NOMO-1 (cell line): Measurements from ENCODE around the gene PI4KA.
"Not testable (repeated sequence)": the region's sequence is repeated elsewhere in the genome, so short reads cannot be mapped to it uniquely, and the experiment has no call there.

Experiments used
- DNase-seq, 2 experiments: peaks; one replicate each; lab custom pipeline; 2025; ENCODE audit not compliant: unreplicated experiment in 2 of 2; lab: John Stamatoyannopoulos, UW

PI4KA gene

DNA sequence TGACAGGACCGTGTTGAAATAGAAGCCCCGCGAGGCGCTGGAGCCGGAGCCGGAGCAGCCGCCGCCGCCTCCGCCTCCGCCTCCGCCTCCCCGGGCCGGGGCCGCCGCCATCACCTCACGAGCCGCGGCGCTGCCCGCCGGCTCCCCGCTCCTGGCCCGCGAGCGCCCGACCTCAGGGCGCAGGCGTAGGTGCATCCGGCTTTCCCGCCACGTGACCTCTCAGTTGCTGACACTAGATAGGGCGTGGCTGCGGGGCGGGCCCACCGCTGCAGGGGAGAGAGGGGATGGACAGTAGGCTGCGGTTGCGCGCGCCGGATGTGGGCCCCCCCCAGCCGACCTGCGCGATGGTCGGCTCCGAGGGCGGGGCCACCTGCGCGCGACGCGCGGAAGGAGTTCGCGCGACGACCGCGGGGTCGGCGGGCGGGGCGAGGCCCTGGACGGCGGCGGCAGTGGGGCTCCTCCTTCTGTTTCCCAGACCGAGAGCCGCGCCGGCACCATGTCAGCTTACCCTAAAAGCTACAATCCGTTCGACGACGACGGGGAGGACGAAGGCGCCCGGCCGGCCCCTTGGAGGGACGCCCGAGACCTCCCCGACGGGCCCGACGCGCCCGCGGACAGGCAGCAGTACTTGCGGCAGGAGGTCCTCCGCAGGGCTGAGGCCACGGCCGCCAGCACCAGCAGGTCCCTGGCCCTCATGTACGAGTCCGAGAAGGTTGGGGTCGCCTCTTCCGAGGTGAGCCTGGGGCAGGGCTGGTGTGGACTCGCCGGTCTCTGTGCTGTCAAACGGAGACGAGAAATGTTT is at the start of gene PI4KA, which contains the start of gene SNAP29:
Gene PI4KA (minus strand): TSS at position 197 of the 802 bp plus-strand sequence. CDS start 86 bp downstream, at position 111.
Gene SNAP29 (plus strand): TSS at position 393 of the 802 bp plus-strand sequence. CDS start 104 bp downstream, at position 497.
- peak; percentile 98 to 99 for DNase-seq

DNA sequence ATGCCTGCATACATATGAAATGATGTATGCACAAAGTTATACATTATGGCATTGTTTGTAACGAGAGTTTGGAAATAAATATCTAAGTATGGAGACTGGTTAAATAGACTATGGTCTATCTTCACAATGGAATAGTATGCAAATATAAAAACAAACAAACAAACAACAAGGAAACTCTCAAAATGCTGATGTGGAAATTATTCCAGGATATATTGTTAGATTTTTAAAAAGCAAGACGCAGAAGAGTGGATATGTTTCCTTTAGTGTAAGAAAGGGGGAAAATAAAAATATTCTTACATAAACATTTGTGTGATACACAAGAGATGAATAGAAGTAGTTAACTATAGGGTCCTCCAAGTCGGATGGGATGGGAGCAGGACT is 47.8 kb upstream of the PI4KA start:
- no peak for DNase-seq

DNA sequence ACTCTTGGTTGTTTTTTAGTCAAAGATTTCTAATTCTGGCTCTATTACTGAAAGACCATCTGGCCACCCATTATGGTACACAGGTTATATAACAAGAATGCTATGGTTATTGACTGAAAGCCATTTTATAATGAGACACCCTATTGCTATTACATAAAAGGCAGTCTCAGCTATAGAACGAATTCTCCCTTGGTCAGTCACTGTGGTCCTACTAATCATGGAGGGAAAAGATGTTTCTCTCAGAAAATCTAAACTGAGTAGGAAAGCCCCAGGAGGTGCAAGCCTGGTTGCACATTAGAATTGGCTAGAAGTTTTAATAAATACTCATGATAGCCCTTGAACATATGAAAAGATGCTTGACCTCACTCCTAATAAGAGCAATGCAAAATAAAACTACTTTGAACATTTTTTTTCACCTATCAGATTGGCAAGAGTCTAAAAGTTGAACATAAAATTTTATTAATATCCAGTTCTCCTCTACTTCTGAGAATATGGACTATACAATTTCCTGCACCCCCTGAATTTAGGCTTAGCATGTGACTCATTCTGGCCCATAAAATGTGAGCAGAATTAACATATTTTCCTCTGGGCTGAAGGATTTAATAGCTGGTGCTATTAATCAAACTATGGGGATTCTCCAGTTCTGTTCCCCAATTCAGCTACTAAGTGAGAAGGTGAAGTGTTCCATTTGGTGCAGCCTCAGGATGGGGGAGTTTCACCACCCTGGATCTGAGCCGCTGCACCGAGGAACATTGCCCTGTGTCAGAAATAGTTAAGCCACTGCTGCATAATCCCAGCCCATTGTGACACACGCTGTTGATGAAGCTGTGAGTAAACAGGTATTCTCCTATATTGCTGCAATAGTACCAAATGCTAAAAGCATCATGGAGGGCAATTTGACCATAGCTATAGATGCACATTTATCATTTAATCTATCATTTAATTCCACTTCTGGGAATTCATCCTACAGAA is 47.1 kb upstream of the PI4KA start:
- DNase-seq = no peak

DNA sequence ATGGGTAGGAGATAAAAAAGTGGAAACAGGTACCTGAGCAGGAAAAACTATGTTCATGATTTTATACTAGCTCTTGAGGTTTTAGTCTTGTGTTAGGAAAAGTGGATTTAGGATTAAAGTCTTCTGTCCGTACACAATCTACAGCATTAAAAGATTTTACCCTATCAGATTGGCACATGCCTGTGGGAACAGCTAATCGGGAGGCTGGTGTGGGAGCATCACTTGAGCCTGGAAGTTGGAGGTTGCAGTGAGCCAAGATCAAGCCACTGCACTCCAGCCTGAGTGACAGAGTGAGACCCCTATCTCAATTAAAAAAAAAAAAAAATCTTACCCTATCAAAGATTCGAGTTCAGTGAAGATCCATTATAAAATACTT is 46.4 kb upstream of the PI4KA start:
- no peak for DNase-seq

DNA sequence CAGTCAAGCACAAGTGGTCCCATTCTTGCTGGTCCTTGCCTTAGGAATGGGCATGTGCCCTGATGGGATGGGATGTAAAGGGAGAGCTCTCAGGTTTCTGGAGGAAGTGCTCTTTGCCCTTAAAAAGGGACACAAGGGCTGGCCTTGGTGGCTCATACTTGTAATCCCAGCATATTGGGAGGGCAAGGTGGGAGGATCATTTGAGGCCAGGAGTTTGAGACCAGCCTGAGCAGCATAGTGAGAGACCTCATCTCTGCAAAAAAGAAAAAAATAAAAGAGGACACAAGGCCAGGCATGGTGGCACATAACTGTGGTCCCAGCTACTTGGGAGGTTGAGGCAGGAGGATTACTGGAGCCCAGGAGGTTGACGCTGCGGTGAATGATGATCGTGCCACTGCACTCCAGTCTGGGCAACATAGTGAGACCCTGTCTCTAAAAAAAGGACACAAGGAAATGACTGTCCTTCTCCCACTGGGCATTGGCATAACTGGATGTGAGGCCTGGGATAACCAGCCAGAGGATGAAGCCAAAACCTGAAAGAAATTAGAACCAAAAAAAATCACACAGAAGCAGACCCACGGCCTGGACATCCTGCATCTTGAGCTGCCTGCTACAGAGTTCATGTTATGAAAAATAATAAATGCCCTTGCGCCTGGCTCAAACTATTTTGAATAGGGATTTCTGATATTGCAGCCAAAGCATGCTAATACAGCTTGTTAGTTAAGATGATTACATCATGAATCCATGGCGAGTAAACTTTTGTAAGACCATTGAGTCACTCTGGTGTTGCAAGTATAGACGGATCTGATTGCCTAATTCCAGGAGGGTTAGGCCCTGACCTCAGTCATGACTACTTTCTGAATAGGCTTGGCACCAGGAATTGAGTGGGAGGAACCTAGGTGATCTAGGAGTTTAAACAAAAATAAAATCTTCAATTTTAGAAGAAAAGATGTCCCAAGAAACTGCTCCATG is 45.7 kb upstream of the PI4KA start:
- peak; percentile 84 to 93 for DNase-seq

DNA sequence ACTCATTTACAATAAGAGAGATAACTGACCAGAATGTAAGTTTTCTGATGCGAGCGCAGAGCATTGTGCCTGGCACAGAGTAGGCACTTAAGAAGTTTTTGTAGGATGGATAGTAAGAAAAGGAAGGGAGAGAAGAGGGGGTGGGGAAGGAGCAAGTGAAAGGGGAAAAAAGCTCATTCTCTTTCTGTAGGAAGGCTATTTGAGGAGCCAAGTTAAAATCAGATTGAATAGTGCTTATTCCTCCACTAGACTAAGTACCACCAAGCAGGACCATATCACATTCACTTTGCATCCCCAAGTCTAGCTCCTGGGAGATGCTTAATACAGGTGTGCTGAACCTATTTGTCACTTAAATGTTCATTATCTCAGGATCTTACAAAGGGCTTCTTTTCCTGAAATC is 44.5 kb upstream of the PI4KA start:
- DNase-seq = no peak

DNA sequence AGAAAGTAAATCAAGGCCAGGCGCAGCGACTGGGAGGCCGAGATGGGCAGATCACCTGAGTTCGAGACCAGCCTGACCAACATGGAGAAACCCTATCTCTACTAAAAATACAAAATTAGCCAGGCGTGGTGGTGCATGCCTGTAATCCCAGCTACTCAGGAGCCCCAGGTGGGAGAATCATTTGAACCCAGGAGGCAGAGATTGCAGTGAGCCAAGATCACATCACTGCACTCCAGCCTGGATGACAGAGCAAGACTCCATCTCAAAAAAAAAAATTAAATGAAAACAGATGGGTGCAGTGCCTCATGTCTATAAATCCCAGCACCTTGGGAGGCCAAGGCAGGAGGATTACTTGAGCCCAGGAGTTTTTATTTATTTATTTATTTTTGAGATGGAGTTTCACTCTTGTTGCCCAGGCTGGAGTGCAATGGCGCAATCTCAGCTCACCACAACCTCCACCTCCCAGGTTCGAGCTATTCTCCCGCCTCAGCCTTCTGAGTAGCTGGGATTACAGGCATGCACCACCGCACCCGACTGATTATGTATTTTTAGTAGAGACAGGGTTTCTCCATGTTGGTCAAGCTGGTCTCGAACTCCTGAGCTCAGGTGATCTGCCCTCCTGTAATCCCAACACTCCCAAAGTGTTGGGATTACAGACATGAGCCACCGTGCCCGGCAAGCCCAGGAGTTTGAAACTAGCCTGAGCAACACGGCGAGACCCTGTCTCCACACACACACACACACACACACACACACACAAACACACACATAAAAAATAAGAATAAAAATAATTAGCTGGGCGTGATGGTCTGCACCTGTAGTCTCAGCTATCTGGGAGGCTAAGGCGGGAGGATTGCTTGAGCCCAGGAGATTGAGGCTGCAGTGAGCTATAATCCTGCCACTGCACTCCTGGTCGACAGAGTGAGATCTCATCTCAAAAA is 42.8 kb upstream of the PI4KA start:
- DNase-seq = not testable (repeated sequence)

DNA sequence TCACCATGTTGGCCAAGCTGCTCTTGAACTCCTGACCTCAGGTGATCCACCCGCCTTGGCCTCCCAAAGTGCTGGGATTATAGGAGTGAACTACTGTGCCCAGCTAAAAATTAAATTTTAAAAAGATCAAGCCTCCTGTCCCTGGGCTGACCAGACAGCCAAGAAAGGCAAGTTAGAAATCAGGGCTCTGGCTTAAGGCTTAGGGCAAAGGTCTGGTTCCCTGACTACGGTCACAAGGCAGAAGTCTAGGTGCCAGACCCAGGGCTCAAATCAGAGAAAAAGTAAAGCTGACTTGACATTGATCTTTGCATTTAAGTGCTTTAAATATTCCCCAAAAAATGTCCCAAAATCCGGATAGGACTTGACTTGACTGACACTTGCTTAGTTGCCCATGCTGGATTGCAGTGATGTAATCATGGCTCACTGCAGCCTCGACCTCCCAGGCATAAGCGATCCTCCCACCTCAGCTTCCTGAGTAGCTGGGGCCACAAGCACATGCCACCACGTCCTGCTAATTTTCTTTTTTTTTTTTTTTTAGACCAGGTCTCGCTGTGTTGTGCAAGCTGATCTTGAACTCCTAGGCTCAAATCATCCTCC is 41.3 kb upstream of the PI4KA start:
- DNase-seq = no peak

DNA sequence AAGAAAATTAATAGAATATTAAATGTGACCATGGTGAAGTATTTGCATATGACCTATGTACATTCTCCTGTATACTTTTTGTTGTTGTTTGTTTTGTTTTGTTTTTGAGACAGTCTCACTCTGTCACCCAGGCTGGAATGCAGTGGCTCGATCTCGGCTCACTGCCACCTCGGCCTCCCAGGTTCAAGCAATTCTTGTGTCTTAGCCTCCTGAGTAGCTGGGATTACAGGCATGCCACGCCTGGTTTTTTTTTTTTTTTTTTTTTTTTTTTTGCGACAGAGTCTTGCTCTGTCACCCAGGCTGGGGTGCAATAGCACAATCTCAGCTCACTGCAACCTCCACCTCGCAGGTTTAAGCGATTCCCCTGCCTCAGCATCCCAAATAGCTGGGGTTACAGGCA is 39.1 kb upstream of the PI4KA start:
- DNase-seq = not testable (repeated sequence)

DNA sequence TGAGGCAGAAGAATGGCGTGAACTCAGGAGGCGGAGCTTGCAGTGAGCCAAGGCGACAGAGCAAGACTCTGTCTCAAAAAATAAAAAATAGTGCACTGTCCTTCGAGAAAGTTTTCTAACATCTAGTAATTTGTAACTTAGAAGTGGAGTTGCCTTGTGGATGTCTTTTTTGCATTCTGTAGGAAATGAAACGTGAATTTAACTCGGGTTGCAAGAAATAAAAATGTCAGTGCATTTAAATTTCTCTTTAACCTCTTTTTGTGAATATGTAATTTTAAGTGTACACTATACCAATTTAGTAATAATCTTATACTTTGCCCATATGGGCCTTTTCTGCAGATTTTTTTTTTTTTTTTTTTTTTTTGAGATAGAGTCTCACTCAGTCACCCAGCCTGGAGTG is 32.4 kb upstream of the PI4KA start:
- DNase-seq = no peak

DNA sequence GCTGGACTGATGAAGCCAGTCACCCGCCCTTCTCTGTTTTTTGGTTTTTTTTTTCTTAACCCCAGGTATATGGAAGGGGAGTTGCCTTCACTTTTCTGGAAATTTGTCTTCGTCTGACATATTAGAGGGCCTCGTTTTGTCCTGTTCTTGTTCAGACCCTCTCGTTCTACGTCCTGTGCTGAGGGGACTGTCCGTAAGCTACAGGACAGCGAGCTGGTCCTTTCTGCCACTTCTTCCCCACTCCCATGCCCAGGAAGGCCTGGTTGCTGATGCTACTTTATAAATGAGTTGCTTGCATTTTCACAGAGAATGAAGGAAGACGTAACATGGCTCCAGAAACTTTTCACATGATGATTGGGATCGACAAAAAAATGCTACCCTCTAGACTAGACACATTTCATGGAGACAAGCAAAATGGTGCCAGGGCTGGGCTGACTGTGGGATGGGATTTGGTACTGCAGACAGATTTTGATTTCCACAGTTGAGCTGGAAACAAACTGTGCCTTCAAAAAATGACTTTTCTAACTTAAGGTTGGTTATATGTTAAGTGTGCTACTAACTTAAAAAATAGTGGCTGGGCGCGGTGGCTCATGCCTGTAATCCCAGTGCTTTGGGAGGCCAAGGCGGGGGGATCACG is 31.4 kb upstream of the PI4KA start:
- no peak for DNase-seq

DNA sequence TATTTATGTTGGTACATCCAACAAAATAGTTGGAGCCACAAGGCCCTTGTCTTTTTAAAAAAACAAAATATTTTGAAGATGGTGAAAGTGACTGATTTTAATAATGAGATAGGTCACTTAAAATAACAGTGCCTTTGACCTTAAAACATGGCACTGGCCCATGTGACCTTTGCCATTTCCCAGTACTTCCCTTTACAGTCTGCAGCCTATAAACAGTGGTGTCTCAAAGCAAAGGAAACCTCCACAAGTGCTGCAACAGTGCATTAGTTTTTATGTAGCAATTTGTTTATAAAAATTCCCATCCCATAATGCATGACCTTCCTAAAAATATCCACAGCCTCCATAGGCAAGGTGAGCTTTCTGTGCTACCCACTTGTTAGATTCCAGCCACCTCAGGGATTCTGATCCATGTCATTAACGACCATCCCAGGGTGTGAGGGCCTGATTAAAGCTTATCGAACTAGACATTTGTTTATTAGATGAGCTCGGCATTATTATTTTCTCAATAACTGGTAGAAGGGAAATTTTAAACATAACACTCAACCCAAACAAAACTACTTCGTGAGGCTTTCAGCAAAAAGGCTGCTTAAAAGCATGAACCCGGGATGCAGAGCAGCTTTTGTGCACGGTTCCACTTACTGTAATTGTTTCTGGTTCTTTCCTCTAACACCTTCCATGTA is 30.6 kb upstream of the PI4KA start:
- DNase-seq = no peak

DNA sequence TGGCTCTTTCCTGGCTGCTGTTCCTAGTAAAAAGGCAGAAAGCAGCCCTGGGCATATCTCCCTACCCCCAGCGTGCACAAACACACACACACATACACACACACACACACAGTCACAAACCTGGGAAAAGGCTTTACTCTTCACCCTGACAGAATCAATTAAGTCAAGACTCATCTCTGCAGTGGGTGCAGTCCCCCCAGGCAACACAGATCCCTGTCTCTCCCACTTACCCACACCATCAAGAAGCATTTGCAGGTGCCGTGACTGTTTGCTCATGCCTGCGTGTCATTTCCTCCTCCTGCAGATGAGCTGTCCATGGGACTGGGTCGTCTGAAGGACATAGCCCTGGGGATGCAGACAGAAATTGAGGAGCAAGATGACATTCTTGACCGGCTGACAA is 28.8 kb upstream of the PI4KA start:
- DNase-seq = no peak

DNA sequence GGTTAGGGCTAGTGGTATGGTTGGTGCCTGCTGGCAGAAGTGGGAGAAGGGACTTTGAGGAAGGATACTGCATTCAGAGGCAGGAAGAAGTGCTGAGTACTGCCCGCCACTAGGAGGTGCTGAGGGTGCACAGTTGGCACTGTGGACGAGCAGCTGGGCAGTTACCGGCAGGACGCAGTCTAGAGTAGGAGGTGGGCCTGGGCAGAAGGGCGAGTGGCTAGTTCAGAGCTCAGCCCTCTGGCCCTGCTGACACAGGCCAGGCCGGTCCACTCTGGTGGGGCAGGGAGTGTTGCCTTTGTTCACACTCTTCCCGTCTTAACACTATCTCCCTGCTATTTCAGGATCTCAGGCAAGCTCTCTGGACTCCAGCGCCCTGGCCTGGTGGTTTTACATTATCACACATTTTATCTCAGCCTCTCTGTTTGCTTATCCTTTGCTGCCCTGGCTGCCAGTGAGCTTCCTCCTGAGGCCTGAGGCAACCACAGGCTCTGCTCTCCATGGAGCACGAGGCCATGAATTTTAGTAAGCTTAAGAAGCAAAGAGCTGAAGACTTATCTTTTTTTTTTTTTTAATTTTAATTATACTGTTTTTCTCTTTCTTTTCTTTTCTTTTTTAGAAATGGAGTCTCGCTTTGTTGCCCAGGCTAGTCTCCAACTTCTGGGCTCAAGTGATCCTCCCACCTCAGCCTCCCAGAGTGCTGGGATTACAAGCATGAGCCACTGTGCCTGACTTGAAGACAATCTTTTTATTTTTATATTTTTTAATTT is 27.1 kb upstream of the PI4KA start:
- peak; percentile 41 to 52 for DNase-seq

DNA sequence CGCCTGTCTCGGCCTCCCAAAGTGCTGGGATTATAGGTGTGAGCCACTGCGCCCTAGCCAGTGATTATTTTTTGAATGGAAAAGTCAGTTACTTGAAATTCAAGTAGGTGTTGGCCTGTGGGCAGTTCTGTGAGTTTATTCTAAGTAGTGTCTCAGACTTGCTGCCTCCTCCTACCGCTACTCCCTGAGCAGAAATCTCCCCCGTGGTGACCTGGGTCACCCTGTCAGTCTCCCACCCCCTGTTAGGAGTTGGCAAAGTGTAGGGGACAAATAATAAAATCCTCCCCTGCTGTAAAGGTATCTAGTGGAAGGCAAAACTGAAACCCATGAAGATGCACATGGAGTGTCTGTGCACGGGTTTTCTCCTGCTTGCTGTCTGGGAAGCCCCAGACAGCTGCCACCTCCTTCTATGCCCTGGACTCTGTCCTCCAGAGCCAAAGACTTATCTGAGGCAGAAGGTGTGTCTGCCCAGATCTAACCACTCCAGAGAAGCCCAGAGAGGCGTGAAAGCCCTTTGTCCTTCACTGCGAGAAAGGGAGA is 26.5 kb upstream of the PI4KA start:
- DNase-seq = no peak

DNA sequence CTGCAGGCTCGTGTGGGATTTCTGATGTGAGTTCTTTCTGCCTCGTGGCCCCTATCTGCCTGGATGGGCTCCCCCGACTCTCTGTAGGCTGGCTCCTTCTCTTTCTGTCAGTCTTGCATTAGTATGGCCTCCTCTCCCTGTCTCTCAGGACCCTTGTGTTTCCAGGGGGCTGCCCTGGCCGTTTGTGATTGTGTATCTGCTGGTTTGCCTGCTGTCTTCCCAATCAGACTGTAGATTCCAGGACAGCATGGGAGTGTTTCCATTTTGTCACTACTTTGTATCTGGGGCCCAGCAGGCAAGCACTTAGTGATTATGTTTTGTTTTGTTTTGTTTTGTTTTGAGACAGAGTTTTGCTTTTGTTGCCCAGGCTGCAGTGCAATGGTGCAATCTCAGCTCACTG is 25.8 kb upstream of the PI4KA start:
- DNase-seq = no peak

DNA sequence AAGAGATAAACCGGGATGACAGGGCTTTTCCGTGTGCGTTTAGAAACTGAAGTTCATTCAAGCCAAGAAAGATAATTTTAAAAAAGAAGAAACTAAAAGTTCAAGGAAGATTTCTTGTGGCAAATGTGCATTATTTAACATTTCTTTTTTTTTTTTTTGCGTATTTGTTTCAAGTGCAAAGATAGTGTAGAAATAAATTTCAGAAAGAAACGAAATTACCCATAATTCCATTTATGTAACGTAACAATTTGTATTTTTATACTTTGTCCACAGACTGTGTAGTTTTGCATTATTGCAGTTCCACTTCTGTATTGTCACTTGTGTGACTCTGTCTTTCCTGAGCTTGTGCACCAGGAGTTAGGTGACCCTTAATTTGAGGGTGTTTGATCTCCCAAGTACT is 24.2 kb upstream of the PI4KA start:
- no peak for DNase-seq
